Hepatocyte (in vitro differentiated cells): ENCODE measurements around the gene H6PD. TPM values are rescaled to one million over a fixed set of nuclear protein-coding genes. Genes with fewer than 3 reads are reported as not detected.

Experiments
- DNase-seq: peaks from one replicate; pipeline ENCODE4 v3.0.0-alpha.2; 2016; ENCODE audit warnings: low spot score
- H2AFZ ChIP-seq: fragments of 200-600 bp; sonication (generic); 2 replicates; pipeline ENCODE4 v1.6.0; 2016; ENCODE audit warnings: antibody characterized with exemption, mild to moderate bottlenecking
- H3K27ac ChIP-seq: fragments of 200-600 bp; sonication (generic); 2 replicates; pipeline ENCODE4 v1.5.1; 2016; ENCODE audit warnings: mild to moderate bottlenecking
- H3K27me3 ChIP-seq: fragments of 200-600 bp; sonication (generic); 2 replicates; pipeline ENCODE4 v1.6.1; 2016
- H3K36me3 ChIP-seq: fragments of 200-600 bp; sonication (generic); replicated peaks from 2 replicates; pipeline ENCODE4 v1.5.1; 2016; ENCODE audit warnings: low read depth; ENCODE audit not compliant: insufficient read depth
- H3K4me1 ChIP-seq: fragments of 200-600 bp; sonication (generic); 2 replicates; pipeline ENCODE4 v1.5.1; 2016; ENCODE audit warnings: mild to moderate bottlenecking, moderate library complexity; ENCODE audit not compliant: insufficient read depth
- H3K4me2 ChIP-seq: fragments of 200-600 bp; sonication (generic); 2 replicates; pipeline ENCODE4 v1.6.0; 2016
- H3K4me3 ChIP-seq: fragments of 200-600 bp; sonication (generic); 2 replicates; pipeline ENCODE4 v1.5.1; 2016; ENCODE audit warnings: mild to moderate bottlenecking
- H3K79me2 ChIP-seq: fragments of 200-600 bp; sonication (generic); 2 replicates; pipeline ENCODE4 v1.6.0; 2017; ENCODE audit warnings: mild to moderate bottlenecking
- H3K9me2 ChIP-seq: fragments of 200-600 bp; sonication (generic); replicated peaks from 2 replicates; pipeline ENCODE4 v1.6.0; 2017; ENCODE audit warnings: mild to moderate bottlenecking; ENCODE audit not compliant: insufficient read depth
- H3K9me3 ChIP-seq: fragments of 200-600 bp; sonication (generic); 2 replicates; pipeline ENCODE4 v1.5.1; 2016; ENCODE audit warnings: low read depth, mild to moderate bottlenecking
- H4K20me1 ChIP-seq: fragments of 200-600 bp; sonication (generic); 2 replicates; pipeline ENCODE4 v1.6.0; 2016; ENCODE audit warnings: mild to moderate bottlenecking; ENCODE audit not compliant: insufficient read depth, poor library complexity, severe bottlenecking
- EZH2 ChIP-seq: fragments of 200-600 bp; sonication (generic); IDR thresholded peaks from 2 replicates; pipeline ENCODE4 v1.6.1; 2016; ENCODE audit warnings: antibody characterized with exemption, mild to moderate bottlenecking, borderline replicate concordance
- EZH2phosphoT487 ChIP-seq: fragments of 200-600 bp; sonication (generic); IDR thresholded peaks from one replicate; pipeline ENCODE4 v1.6.1; 2018; ENCODE audit warnings: antibody characterized with exemption, mild to moderate bottlenecking, low read depth, moderate library complexity; ENCODE audit not compliant: unreplicated experiment, severe bottlenecking
- WGBS: methylation state at CpG from one replicate; pipeline ENCODE4 v1.1.6; 2016; ENCODE audit warnings: low lambda C conversion rate; ENCODE audit errors: missing lambda C conversion rate; 5-methylcytosine and 5-hydroxymethylcytosine counted together
- polyA plus RNA-seq: library from polyadenylated mRNA; unstranded; fragments of >200 nt; fragmentation: Nextera tagmentation; extraction: Ambion mirVana; gene quantifications from 2 replicates; pipeline ENCODE4 v1.2.1, GENCODE V29; 2016
- total RNA-seq: library from RNA; depleted of rRNA; stranded (reverse); fragments of >200 nt; gene quantifications from 2 replicates; pipeline ENCODE4 v1.2.3, GENCODE V29; 2014
- TF ChIP-seq, protein P1 (sequence below): fragments of 200-600 bp; sonication (generic); IDR thresholded peaks from 2 replicates; pipeline ENCODE4 v1.5.1; 2016; ENCODE audit warnings: antibody characterized with exemption, mild to moderate bottlenecking; ENCODE audit not compliant: poor library complexity

H6PD gene
- total and polyA plus RNA-seq, 2 experiments from 2014 or later: 26.3 to 54.8 TPM

DNA sequence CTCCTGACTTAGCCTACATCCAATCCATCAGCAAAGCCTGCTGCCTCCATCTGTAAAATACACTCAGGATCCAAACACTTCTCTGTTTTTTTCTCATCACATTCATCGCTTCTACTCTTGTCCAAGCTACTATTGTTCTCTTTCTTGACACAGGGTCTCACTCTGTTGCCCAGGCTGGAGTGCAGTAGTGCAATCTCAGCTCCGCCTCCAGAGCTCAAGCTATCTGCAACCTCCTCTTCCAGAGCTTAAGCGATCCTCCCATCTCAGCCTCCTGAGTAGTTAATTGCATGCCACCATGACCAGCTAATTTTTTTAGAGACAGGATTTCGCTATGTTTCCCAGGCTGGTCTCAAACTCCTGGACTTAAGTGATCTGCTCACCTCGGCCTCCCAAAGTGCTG is 44.3 kb upstream of the H6PD start:
- no peak overlapping the region for H3K4me2 ChIP-seq
- no peaks in the 10 kb centered on the region for H4K20me1 ChIP-seq
- H3K4me1 ChIP-seq: peaks cover 3% of the 10 kb centered on the region
- H3K4me3 ChIP-seq: no peak overlapping the region
- H3K27me3 ChIP-seq: no peaks in the 10 kb centered on the region
- 96% methylated on average over 5 of the region's 5 CpGs for WGBS
- no peak for TF ChIP-seq EZH2
- TF ChIP-seq, protein P1, sequence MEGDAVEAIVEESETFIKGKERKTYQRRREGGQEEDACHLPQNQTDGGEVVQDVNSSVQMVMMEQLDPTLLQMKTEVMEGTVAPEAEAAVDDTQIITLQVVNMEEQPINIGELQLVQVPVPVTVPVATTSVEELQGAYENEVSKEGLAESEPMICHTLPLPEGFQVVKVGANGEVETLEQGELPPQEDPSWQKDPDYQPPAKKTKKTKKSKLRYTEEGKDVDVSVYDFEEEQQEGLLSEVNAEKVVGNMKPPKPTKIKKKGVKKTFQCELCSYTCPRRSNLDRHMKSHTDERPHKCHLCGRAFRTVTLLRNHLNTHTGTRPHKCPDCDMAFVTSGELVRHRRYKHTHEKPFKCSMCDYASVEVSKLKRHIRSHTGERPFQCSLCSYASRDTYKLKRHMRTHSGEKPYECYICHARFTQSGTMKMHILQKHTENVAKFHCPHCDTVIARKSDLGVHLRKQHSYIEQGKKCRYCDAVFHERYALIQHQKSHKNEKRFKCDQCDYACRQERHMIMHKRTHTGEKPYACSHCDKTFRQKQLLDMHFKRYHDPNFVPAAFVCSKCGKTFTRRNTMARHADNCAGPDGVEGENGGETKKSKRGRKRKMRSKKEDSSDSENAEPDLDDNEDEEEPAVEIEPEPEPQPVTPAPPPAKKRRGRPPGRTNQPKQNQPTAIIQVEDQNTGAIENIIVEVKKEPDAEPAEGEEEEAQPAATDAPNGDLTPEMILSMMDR: no peak
- no peak for TF ChIP-seq EZH2phosphoT487
- no peaks in the 10 kb centered on the region for H3K36me3 ChIP-seq
- no peaks in the 10 kb centered on the region for H3K9me3 ChIP-seq
- no peaks in the 10 kb centered on the region for H3K79me2 ChIP-seq
- no peak overlapping the region for H3K27ac ChIP-seq
- DNase-seq: no peak
- H2AFZ ChIP-seq: no peak overlapping the region
- no peaks in the 10 kb centered on the region for H3K9me2 ChIP-seq

DNA sequence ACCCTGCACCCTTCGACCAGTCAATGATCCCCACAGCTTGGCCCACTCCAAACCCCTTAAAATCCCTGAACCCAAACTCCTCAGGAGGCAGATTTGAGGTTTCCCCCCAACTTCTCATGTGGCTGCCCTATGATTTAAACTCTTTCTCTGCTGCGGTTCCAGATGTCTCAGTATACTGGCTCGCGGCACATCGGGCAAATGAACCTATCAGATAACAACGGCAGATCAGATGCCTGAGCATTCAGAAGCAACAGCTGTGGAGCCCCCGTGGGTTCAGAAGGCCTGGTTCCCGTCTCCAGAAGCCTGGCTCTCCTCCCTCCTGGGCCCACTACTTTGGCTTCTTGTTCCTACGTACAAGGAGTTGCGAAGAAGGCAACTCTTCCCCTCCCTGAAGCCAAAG is 43.3 kb upstream of the H6PD start:
- Histone ChIP-seq H3K4me1 (peaks cover 9% of the 10 kb centered on the region), H3K36me3 (no peaks in the 10 kb centered on the region), H3K79me2 (no peaks in the 10 kb centered on the region), H3K27me3 (no peaks in the 10 kb centered on the region), H3K4me3 (no peak overlapping the region), H3K27ac (no peak overlapping the region), H2AFZ (no peak overlapping the region), H3K9me3 (no peaks in the 10 kb centered on the region), H4K20me1 (no peaks in the 10 kb centered on the region), H3K9me2 (no peaks in the 10 kb centered on the region), H3K4me2 (no peak overlapping the region)
- TF ChIP-seq EZH2phosphoT487: no peak
- TF ChIP-seq EZH2: no peak
- TF ChIP-seq, protein P1: no peak
- no peak for DNase-seq
- WGBS: 86% methylated on average over 10 of the region's 10 CpGs

- Histone ChIP-seq H3K79me2 (no peaks in the 10 kb centered on the region), H3K4me2 (no peak overlapping the region)
- 91% methylated on average over 9 of the region's 9 CpGs for WGBS
Measured at GRCh38 chr1:9192578-9193232, 41.9 kb upstream of the H6PD start.

More at GRCh38 chr1:9192578-9193232, 41.9 kb upstream of the H6PD start:
- Histone ChIP-seq H4K20me1 (no peaks in the 10 kb centered on the region), H3K36me3 (no peaks in the 10 kb centered on the region), H3K9me2 (no peaks in the 10 kb centered on the region), H3K9me3 (no peaks in the 10 kb centered on the region), H2AFZ (no peak overlapping the region), H3K4me3 (no peak overlapping the region), H3K27me3 (peaks cover 5% of the 10 kb centered on the region), H3K4me1 (peaks cover 9% of the 10 kb centered on the region), H3K27ac (no peak overlapping the region)
- no peak for DNase-seq
- TF ChIP-seq EZH2phosphoT487 (no peak), EZH2 (no peak)
- TF ChIP-seq, protein P1: no peak
